ENCODE results near the gene AR.
"Not testable (repeated sequence)": the region's sequence is repeated elsewhere in the genome, so short reads cannot be mapped to it uniquely, and the experiment has no call there.

The AR gene

DNA sequence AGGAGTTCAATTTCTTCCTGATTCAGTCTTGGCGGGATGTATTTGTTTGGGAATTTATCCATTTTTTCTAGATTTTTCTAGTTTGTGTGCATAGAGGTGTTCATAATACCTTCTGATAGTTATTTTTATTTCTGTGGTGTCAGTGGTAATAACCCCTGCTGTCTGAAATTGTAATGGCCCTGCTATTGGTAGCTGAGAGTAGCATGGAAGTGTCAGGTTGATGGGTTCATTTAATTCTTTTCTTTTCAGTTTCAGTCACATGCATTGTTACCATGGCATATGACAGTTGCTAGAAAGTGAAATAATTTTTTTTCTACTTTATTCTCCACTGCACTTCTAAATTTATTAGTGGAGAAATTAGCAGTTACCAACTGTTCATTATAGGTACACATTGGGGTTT, 20.7 kb downstream of the AR start:
- DNase-seq, result no peak

DNA sequence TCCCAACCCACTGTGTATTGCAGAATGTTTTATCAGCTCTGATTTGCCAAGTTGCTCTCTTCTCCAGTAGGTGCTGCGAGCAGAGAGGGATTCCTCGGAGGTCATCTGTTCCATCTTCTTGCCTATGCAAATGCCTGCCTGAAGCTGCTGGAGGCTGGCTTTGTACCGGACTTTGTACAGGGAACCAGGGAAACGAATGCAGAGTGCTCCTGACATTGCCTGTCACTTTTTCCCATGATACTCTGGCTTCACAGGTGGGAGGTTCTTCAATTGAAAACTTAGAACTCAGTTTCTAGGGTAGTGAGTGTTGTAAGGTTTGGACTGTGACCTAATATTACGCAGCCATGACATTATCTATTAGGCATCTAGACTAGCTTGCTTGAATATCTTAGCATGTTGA, 24.9 kb downstream of the AR start:
- DNase-seq, result no peak

DNA sequence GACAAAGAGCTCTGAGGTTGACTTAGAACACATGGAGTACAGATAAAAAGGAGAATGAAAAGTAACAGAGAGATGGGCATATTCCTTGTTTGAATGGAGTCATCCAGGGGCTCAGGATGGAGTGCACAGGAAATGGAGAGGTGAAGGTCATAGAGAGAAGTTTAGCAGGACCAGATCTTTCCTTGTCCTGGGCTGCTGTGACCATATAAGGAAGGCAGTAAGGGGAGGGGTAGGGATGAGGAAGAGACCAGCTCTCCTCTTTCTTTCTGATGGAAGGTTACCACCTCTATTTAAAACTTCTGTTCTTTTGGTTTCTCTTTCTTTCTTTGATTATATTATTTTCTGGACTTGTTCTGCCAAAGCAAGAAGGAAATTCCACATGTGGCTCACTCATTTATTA, 27.0 kb downstream of the AR start:
- DNase-seq, result no peak

DNA sequence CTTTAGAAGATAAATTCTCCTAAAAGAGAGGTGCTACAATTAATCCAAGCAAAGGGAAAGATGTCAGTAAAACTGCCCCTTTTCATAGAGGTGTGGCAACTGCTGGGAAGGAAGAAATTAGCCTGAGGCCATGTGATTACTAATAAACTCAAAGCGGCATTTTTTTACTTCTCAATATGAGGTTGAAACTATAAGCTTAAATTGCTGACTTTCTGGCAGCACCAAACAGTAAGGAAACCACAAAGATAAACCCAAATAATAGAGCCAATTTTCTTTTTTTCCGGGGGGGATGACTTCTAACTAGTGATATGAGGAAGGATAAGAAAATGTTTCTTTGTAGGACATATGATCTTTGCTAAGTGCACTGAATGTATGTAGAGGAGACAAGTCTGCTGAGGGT, 30.9 kb downstream of the AR start:
- no peak for DNase-seq

DNA sequence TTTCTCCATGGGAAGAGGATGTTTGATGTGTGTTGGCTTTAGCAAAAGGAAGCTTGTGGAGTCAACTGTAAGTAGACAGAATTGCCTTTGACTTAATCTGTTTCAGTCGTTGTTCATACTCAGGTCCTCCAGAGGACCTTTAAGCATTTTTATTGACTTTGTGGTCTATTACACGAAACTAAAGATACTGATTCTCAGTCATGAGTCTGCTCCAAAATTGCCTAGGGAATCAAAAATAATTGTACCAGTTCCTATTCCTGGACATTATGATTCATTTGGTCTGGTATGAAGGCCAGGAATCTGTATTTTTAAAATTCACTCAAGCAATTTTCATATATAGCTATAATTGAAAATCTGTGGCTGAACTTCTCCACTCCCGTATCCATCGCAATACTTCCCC, 38.6 kb downstream of the AR start:
- no peak for DNase-seq

DNA sequence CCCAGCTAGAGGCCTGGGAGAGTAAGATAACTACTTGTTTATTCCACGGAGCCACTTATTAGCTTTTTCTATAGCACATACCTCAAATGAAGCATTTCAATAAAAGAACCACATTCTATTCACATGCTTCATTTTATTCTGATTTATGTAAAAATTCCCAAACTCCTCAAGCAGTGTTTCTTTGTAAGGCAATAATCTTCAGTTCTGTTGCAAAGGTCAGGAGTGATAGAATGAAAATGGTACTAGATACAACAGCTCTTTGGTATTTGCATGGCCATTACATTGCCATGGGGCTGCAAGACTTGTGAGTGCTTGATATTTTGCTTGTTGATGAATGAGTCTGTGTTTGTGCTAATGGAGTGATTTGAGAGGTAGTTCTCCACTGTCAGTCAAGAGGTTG, 39.4 kb downstream of the AR start:
- DNase-seq, result no peak

DNA sequence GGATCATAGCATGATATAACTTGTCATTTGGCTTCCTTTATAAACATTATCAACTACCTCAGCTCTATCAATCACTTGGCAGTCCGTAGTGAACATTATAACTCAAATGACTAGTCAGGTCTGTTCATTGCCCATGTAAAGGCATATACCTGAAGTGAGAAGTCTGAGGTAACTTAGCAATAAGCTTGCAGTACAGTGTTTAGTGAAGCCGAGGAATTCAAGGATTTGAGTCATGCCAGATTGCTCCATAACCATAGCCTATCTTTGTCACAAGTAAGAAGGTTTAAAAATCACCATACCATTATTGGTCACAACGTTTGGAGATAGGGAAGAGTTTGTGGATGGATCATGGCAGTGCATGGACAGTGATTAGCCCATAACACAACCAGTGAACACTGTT, 41.6 kb downstream of the AR start:
- DNase-seq, result no peak

DNA sequence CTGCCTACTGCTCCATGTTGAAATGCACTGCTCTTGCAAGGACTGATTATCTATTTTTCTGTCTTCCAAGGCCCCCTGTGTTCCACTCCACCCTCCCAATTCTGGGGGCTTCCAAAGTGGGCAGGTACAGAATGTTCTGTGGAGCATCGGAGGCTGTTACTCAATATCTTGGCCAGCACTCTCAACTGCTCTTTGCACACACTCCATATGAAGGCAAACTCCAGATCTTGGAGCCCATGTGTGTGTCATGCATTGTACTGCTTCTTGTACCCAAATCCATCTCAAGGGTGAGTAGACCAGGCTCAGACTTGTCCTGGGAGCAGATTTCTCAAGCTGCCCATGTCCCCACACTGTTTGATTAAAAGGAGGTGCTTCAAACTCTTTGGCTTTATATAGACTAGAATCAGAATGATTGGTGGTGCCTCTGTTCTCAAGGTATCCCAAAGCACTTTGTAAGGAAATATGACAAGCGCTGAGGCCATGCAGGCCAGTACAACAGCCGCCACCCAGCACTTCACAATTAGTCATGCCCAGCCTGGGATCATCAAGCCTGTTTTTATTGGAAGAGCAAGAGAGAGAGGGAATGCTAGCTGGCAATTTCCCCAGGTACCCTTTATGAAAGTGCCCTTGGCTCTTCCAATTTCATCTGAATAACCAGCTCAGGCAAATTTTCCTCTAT, 44.3 kb downstream of the AR start:
- no peak for DNase-seq

DNA sequence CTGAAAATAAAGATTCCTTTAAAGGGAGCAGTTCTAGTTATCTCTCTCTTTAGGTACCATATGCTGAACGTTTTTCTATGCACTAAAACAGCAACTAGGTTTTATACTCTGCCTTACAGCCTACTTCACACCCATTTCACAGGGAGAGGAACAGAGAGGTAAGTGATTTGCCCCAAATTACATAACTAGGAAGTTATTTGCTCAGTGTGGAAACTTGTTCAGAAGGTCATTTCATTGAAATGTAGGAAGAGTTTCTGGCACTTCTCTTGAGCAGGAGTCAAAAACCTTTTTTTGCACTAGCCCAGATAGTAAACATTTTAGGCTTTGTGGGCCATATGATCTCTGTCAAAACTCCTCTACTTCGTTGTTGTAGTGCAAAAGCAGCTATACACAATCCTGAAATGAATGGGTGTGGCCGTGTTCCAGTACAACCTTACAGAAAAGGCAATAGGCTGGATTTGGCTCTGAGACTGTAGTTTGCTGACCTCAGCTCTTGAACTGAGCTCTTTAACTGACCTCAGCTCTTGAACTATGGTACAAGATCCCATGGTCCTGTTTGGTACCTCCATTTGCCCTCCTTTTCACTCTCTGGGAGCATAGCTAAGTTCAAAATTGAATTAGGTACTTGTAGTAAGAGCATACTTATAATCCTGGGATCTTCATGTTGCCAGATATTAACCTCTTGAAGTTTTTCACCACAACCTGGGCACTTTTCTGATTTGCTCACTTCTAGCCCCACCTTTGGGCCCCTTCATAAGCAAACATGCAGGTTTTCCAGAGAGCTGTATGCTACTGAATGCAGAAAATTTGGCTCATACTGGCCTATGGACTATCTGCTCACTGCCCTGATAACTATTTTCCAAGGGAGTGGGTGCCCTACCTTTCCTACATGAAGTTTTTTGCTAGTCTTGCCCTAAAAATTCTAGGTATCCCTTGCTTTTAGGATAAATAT, 53.3 kb downstream of the AR start:
- DNase-seq, result no peak

DNA sequence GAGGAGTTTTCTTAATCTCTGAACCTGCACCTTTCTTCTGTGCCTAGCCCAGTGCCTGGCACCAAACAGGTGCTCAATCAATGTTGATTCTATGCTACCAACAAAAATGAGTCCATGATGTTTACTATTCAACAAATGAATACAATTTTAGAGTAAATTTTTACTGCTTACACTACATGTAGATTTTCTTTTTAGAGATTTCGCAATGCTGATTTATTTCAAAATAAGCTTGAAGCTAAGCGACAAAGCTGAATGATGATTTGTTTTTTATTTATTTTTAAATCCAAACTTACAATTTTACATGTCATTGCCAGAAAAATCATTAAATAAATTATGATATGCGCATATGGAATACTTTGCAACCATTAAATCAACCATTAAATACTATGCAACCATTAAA, 55.7 kb downstream of the AR start:
- DNase-seq, result no peak

DNA sequence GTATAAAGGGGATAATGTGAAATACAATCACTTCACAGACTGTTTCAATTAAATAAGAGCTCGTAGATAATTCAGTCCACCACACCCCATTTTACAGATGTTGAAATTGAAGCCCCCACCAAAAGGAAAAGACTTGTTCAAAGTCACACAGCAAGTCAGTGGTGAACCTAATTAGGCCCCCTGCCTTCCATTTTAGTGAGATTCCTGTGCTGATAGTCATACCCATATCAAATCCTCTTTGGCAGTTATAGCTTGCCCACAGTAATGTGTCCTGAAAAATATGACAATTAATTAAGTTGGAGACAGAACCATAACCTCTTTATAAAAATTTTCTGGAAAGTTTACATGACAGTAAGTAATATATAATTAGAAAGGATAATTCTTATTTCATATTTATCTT, 58.0 kb downstream of the AR start:
- no peak for DNase-seq

DNA sequence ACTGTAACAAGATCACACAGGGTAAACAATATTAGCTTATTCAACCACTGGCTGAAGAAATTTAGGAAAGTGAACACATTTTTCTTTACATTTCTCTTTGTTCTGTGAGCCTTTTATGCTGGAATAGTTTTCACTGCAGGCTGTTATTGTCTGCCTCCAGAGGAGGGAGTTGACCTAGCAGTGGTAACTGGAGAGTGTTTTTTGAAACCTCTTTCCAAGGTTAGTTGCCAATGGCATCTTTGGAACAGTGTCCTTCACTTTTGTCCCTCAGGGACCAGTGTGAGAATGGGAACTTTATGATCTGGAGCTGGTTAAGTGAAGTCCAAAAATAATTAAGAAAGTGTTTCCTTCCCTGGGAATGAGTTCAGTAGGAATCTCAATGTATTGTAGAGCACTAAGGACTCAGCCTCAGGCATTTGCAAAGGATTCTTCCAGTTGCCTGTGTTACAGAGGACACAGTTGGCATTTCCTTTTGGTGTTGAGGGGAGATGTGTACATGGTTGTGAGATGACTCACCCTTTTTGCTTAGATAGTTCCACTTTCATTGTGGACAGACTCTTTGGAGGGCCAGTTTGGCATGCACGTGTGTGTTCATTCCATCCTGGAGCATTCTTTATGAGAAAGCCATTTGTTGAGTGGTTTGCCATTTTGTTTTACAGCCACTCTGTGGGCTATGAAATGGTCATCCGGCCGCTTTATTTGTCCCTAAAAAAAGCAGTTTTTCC, 61.3 kb downstream of the AR start:
- no peak for DNase-seq

DNA sequence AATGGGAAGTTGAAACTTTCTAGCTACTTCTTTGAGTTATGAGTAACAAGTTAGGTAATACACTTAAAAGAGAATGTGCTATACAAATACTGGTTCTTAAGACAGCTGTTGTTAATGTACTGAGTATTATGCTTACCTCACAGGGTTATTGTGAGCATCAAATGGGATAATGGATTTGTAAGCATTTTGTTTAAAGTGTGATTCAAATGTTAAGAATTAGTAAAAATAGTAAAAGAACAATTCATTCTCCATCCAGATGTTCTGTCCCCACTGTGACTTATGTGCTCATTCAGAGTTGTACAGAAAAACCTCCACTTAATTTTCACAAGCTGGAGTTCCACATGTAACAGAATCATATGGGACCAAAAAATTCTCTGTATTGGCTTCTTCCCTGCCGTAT, 63.6 kb downstream of the AR start:
- no peak for DNase-seq

DNA sequence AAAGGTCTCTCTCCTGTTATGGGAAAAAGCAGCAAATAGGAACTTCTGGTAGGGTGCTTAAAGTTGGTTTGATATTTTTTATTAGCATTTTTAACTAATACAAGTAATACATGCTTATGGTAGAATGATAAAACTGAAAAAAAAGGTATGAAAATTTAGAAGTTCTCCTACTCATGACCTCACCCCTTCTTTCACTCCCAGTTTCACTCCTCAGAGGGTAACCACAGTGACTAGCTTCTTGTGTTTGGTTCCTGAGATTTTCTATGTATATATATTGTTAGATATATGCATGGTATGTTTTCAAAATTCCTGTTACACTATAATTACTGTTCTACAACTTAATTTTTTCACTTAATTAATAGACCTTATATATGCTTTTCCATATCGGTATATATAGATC, 66.5 kb downstream of the AR start:
- DNase-seq, result no peak

DNA sequence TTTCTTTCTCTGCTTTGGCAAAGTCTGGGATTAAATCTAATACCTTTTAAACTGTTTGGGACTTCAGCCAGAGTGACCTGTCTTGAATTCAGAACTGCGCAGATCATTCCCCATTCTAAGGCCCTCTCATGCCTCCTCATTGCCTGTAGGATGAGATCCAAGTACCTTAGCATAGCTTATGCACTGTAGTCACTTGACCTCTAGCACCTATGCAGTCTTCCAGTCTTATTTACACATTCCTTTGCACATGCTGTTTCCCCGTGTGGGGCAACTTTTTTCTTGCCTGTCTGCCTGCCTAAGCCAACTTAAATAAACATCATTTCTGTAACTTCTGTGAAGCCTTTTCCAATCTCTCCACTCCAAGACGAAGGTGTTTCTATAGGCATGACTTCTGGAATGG, 68.4 kb downstream of the AR start:
- no peak for DNase-seq

DNA sequence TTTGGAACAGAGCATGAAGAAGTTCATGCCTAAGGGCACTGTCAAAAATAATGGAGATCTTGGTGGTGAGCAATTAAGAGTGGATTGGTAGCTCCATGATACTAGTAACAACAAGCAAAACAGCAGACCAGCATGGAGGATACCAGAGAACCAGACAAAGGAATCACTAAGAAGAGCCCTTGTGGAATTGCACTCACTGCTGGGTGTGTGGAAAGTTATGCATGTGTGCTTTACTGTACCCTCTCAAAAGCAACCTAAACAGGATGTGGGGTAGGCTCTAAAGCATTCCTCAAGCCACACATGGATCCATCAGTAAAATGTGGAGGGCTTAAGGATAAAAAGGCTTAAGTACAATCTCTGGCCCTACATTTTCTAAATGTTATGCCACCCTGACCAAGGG, 69.5 kb downstream of the AR start:
- DNase-seq, result no peak

DNA sequence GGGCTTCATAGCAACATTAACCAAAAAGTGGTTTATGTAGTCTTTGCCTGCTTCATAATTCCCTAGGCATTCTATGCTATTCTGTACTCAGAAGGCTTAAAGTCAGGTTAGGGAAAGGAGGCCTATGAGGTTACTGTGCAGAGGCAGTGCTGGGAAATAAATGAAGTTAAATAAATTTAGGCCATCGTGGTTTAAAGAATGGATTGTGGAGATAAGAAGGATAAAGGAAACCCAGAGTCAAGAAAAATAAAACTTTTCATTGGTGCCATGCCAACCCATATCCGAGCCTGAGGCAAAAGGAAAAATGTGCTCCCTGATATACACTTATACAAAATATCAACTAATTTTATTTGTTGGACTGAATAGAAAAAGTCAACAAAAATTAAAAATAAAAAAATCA, 70.2 kb downstream of the AR start:
- DNase-seq, result no peak

DNA sequence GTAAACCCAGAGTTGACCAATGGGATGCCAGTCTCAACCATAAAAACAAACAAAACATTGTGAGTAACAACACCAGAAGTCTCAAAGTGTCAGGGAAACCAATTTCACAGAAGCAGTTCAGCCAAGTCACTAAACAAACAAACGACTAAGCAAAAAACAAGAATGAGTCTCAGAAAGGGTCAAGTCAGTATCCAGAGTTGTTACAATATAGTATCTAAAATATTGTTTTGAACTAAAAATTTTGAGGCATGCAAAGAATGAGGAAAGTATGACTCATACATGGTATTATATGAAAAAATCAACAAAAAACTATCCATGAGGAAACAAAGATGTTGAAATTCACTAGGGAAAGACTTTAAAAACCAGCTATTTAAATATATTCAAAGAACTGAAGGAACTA, 70.6 kb downstream of the AR start:
- no peak for DNase-seq

DNA sequence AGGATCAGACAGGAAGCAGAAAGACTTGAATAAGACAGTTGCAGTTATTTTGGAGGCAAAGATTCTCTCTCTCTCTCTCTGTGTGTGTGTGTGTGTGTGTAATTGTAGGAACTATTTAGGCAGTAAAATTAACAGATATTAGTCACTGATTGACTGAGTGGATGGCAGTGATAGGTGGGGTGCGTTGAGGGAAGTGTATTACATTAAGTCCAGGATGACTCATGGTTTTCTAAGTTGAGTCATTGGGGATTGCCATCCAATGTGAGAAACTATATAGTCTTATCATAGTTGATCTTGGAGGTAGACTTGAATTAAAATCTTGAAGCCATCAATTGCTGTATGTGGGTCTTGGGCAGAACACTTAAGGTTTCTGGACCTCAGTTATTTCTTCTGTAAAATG, 75.4 kb downstream of the AR start:
- DNase-seq, result no peak

DNA sequence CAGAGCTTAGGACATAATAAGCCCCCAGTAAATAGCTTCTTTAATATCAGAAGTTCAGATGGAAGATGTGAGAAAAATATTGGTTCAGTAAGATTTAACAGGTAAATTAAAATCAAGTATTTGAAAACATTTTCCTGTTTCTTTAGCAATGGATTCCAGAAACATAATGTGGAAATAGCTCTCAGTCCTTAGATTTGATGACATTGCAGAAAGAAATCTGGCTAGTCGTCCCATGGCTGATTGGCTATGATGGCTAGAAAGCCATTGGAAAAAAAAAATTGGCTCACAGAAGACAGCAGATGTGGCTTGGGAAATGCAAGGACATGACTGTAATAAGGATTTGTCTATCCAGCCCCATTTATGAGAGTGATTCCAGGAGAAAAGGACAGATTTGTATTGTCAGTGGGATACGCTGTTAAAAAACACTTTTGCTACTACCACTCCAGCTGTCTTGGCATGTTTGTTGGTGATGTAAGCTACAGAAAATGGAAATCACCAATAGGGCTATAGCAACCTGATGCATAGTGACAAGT, 78.3 kb downstream of the AR start:
- no peak for DNase-seq

DNA sequence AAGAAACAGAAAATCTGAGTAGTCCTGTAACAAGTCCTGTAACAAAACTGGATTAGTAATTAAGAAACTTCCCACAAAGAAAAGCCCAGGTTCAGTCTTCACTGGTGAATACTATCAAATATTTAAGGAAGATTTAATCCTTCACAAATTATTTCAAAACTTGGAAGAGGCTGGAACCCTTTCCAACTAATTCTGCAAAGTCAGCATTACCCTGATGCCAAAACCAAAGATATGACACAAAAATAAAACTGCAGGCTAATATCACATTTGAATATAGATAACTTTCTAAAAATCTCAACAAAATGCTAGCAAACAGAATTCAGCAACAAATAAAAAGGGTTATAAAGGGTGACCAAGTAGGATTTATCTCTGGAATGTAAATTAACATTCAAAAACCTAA, 80.5 kb downstream of the AR start:
- no peak for DNase-seq

DNA sequence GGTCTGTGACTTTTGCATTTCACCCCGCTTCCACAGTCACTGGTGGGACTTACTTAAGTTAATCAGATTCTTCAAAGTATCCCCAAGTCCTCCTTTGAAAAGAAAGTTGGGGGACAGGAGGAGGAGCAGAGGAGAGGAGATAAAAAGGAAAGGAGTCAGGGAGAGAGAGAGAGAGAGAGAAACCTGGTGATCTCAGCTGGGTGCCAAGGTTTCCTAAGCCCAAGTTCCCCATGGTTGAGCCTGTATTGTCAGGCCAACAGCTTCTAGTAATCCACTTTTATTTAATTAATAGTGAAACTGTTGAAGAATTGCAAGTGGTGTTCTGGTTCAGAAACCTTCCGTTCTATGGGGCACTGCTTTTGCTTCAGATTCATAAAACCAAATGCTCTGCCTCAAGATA, 91.6 kb downstream of the AR start:
- no peak for DNase-seq

DNA sequence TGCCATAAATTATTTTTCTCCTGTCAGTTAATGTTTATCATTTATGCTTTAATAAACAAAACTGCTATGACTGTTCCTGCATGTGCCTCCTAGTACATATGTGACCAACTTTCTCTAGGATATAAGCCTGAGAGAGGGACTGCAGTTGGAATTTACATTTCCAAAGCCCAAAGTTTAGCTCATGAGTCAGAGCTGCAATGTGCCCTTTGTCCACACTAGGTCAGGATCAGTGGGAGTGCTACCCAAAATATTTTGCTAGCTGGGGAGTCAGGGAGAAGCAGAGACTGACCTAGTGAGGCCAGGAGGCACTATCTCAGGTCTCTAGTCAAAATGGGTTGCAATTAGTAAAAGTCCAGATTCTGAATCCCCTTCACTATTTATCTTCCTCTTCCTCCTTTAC, 92.7 kb downstream of the AR start:
- no peak for DNase-seq

DNA sequence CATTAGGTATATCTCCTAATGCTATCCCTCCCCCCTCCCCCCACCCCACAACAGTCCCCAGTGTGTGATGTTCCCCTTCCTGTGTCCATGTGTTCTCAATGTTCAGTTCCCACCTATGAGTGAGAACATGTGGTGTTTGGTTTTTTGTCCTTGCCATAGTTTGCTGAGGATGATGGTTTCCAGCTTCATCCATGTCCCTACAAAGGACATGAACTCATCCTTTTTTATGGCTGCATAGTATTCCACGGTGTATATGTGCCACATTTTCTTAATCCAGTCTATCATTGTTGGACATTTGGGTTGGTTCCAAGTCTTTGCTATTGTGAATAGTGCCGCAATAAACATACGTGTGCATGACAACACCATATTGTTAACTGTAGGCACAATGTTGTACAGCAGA, 93.5 kb downstream of the AR start:
- DNase-seq, result not testable (repeated sequence)
